Measurements from ENCODE around the gene STARD13.

- TF ChIP-seq GATA2 (IDR thresholded peaks at IDR 0.05; ENCODE audit: low read depth, low read length) (no peak), GATA3 (IDR thresholded peaks at IDR 0.05; ENCODE audit: low read depth, low read length) (no peak)
Observed at GRCh38 chr13:33105387-33106005, 180.1 kb downstream of the STARD13 start.
